Tibial nerve (tissue), 4 donors: ENCODE data around the gene RUFY3. TPM values are rescaled to one million over a fixed set of nuclear protein-coding genes. Genes with fewer than 3 reads are reported as not detected.

Source experiments
- DNase-seq, 2 donors: peaks; one replicate each; pipeline ENCODE4 v3.0.0-alpha.2; 2019; ENCODE audit warnings: low spot score in 2 of 2
- H3K27ac ChIP-seq, 4 donors: fragments of 200-600 bp; sonication (generic) in 3 of 4; one replicate each; pipeline ENCODE4 v1.5.1; 2017 to 2019; ENCODE audit warnings: mild to moderate bottlenecking in 1 of 4
- H3K27me3 ChIP-seq, 2 donors: fragments of 200-600 bp; sonication (generic) in 1 of 2; one replicate each; pipeline versions ENCODE4 v1.5.1 to v1.6.0; 2017 to 2019
- H3K36me3 ChIP-seq, 3 donors: fragments of 200-600 bp; sonication (generic); one replicate each; pipeline ENCODE4 v1.5.1; 2018 to 2019
- H3K4me1 ChIP-seq, 4 donors: fragments of 200-600 bp; sonication (generic) in 3 of 4; one replicate each; pipeline ENCODE4 v1.5.1; 2017 to 2019
- H3K4me3 ChIP-seq, 4 donors: fragments of 200-600 bp; sonication (generic) in 3 of 4; one replicate each; pipeline ENCODE4 v1.5.1; 2017 to 2019; ENCODE audit warnings: mild to moderate bottlenecking in 1 of 4, moderate library complexity in 1 of 4
- H3K9me3 ChIP-seq, 4 donors: fragments of 200-600 bp; sonication (generic) in 3 of 4; one replicate each; pipeline ENCODE4 v1.5.1; 2017 to 2019
- CTCF ChIP-seq, 5 experiments: fragments of 200-600 bp in 3 of 5; fragments of 450-650 bp in 2 of 5; sonication (generic) in 3 of 5; IDR thresholded peaks; one replicate each; pipeline ENCODE4 v1.5.1; 2016 to 2019; ENCODE audit warnings: antibody characterized with exemption in 5 of 5, mild to moderate bottlenecking in 3 of 5, moderate library complexity in 2 of 5
- EP300 ChIP-seq, 2 donors: sonication (generic); formaldehyde crosslinking; IDR thresholded peaks; one replicate each; pipeline ENCODE4 v1.6.1; 2017; ENCODE audit warnings: antibody characterized with exemption in 2 of 2, mild to moderate bottlenecking in 1 of 2
- POLR2A ChIP-seq, 2 donors: fragments of 450-650 bp; IDR thresholded peaks; one replicate each; pipeline ENCODE4 v1.6.1; 2017; ENCODE audit warnings: antibody characterized with exemption in 2 of 2, mild to moderate bottlenecking in 2 of 2, moderate library complexity in 2 of 2
- WGBS, 2 donors: methylation state at CpG; one replicate each; pipeline ENCODE4 v1.1.5; 2018; 5-methylcytosine and 5-hydroxymethylcytosine counted together
- total RNA-seq, 4 donors: library from RNA; depleted of rRNA; stranded (reverse); fragments of >200 nt; gene quantifications; one replicate each; pipeline ENCODE4 v1.1.0, GENCODE V29; 2016

RUFY3 gene, protein sequence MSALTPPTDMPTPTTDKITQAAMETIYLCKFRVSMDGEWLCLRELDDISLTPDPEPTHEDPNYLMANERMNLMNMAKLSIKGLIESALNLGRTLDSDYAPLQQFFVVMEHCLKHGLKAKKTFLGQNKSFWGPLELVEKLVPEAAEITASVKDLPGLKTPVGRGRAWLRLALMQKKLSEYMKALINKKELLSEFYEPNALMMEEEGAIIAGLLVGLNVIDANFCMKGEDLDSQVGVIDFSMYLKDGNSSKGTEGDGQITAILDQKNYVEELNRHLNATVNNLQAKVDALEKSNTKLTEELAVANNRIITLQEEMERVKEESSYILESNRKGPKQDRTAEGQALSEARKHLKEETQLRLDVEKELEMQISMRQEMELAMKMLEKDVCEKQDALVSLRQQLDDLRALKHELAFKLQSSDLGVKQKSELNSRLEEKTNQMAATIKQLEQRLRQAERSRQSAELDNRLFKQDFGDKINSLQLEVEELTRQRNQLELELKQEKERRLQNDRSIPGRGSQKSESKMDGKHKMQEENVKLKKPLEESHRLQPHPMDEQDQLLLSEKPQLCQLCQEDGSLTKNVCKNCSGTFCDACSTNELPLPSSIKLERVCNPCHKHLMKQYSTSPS
- 100 to 1,000 TPM in 1 of 4 donors, 10 to 100 TPM in 3; 84.5 to 124 (median 88.8) TPM for total RNA-seq

DNA sequence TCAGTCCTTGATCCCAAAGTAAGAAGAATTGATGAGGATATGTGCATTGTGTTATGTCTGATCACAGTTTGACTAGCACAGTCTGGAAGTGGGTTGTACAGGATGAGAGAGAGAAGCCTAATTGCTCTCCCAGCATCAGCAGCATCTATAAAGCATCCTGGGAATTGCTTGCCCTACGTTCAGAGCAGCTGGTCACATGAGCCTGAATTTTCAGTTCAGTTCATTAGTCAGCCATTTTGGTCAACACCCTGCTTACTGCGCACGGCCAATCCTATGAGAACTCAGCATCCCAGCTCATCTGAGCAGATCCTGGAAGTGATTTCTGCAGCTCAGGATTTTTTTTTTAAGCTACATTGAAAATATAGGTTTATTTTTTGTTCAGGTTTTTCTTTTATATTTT is at the start of gene RUFY3:
TSS of gene RUFY3 (plus strand) at position 218 of the 400 bp plus-strand sequence. CDS start 610 bp downstream, outside the sequence.
- WGBS, 2 donors = 22 to 30% methylated on average over 3 of the region's 3 CpGs

DNA sequence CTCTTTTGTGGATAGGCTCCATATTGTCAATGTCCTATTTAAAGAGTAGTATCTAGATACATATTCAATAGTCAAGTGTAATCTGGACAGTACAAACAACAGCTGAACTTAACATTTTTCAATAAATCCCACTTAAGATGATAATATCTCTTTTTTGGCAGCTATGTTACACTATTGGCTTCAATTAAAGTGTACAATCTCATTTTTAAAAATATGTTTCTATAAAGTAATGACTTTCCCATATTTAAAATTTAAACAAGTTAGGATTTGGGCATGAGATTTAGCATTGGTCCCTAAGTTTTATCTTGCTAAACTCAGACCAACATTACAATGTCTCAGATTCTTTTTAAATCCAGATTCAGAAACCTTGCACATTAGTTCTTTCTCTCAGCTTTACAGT is 47.6 kb upstream of the RUFY3 start:
- DNase-seq = no peak
- no peaks in the 10 kb centered on the region for H3K27me3 ChIP-seq

More for the DNA sequence above, at the start of gene RUFY3:
- Histone ChIP-seq H3K9me3 (no peaks in the 10 kb centered on the region), H3K4me3 (peak within 1 kb of the TSS; percentile 19 to 48 (median 34)), H3K27ac (peak within 1 kb of the TSS; percentile 13 to 83 (median 64)), H3K36me3 (peaks cover 0 to 5% (median 0%) of the 10 kb centered on the region in 3 donors), H3K27me3 (no peaks in the 10 kb centered on the region), H3K4me1 (peaks cover 0 to 36% (median 0%) of the 10 kb centered on the region in 4 donors)
- DNase-seq = peak; percentile 20 to 61
- TF ChIP-seq EP300 (IDR thresholded peaks at IDR 0.05) (peak in 1 of 2 donors; percentile 70), POLR2A (IDR thresholded peaks at IDR 0.05) (no peak), CTCF (IDR thresholded peaks at IDR 0.05) (no peak)

DNA sequence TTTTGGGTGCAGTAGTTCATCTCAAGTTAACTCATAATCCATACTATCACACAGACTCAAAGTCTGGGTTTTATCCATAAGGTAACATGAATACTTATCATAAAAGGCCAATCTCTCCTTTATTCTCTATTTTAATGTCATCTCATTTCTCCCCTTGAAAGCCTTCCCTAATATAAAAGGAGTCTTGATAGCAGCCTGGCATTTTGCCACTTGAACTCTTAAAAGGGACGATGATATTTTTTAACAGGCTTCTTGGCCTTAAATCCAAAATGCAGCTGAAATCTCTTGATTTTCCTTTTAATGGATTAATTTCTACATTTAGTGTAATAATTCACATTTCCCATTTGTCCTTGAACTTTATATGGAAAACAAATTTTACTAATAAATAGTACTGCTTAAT is 47.0 kb upstream of the RUFY3 start:
- DNase-seq = no peak
- 38 to 42% methylated on average over 1 of the region's 1 CpG for WGBS, 2 donors

More for the DNA sequence above, 47.6 kb upstream of the RUFY3 start:
- Histone ChIP-seq H3K27ac (no peak overlapping the region), H3K36me3 (no peaks in the 10 kb centered on the region), H3K4me1 (no peaks in the 10 kb centered on the region), H3K4me3 (no peak overlapping the region), H3K9me3 (no peaks in the 10 kb centered on the region)
- no peak for TF ChIP-seq POLR2A (IDR thresholded peaks at IDR 0.05)
- TF ChIP-seq EP300 (IDR thresholded peaks at IDR 0.05) = no peak
- TF ChIP-seq CTCF (IDR thresholded peaks at IDR 0.05) = no peak

GRCh38 chr4:70676554-70677090 is 45.1 kb upstream of the RUFY3 start:
- 87 to 90% methylated on average over 6 of the region's 6 CpGs for WGBS, 2 donors
- TF ChIP-seq CTCF (IDR thresholded peaks at IDR 0.05) = no peak
- TF ChIP-seq POLR2A (IDR thresholded peaks at IDR 0.05) = no peak
- no peak for TF ChIP-seq EP300 (IDR thresholded peaks at IDR 0.05)
- no peak overlapping the region for H3K4me3 ChIP-seq
- no peaks in the 10 kb centered on the region for H3K36me3 ChIP-seq
- no peaks in the 10 kb centered on the region for H3K27me3 ChIP-seq
- no peak for DNase-seq
- H3K27ac ChIP-seq = no peak overlapping the region
- H3K4me1 ChIP-seq = no peaks in the 10 kb centered on the region
- H3K9me3 ChIP-seq = no peaks in the 10 kb centered on the region

More for the DNA sequence above, 47.0 kb upstream of the RUFY3 start:
- Histone ChIP-seq H3K36me3 (no peaks in the 10 kb centered on the region), H3K9me3 (no peaks in the 10 kb centered on the region), H3K27ac (no peak overlapping the region), H3K4me1 (no peaks in the 10 kb centered on the region), H3K4me3 (no peak overlapping the region), H3K27me3 (no peaks in the 10 kb centered on the region)
- no peak for TF ChIP-seq POLR2A (IDR thresholded peaks at IDR 0.05)
- no peak for TF ChIP-seq EP300 (IDR thresholded peaks at IDR 0.05)
- TF ChIP-seq CTCF (IDR thresholded peaks at IDR 0.05) = no peak
